Measurements from ENCODE around the gene WWOX. TPM values are rescaled to one million over a fixed set of nuclear protein-coding genes. Genes with fewer than 3 reads are reported as not detected.

The WWOX gene
- polyA plus RNA-seq, 1 donor (not counting 4 experiments of a cell fraction or from before 2014, with no cell fraction given): 5.1 TPM

GRCh38 chr16:78925083-78925767 is 825.8 kb downstream of the WWOX start:
- Histone ChIP-seq H3K9ac (ENCODE audit: control insufficient read depth, extremely low read depth, insufficient read depth, low read length) (no peak overlapping the region), H3K36me3 (ENCODE audit: control insufficient read depth in 2 of 2, extremely low read depth in 1 of 2, insufficient read depth in 2 of 2, low read length in 2 of 2) (no peaks in the 10 kb centered on the region), H3K4me1 (ENCODE audit: control insufficient read depth, extremely low read depth, insufficient read depth, low read length) (no peaks in the 10 kb centered on the region), H3K4me2 (ENCODE audit: control insufficient read depth, extremely low read depth, insufficient read depth, low read depth, low read length) (no peak overlapping the region), H3K9me1 (ENCODE audit: control insufficient read depth, extremely low read depth, insufficient read depth, low read length) (no peaks in the 10 kb centered on the region), H4K20me1 (ENCODE audit: control insufficient read depth, extremely low read depth, insufficient read depth, low read length) (no peaks in the 10 kb centered on the region), H3K79me2 (ENCODE audit: control insufficient read depth, insufficient read depth, low read length) (no peaks in the 10 kb centered on the region), H2AFZ (ENCODE audit: control insufficient read depth, low read length) (no peak overlapping the region), H3K27me3 (ENCODE audit: control insufficient read depth, extremely low read depth, insufficient read depth, low read length) (no peaks in the 10 kb centered on the region), H3K9me3 (ENCODE audit: control insufficient read depth, low read depth, low read length) (peaks cover 4% of the 10 kb centered on the region), H3K27ac (ENCODE audit: control insufficient read depth, insufficient read depth, low read length) (no peak overlapping the region), H3K4me3 (ENCODE audit: control insufficient read depth in 2 of 3, extremely low read depth in 1 of 3, insufficient read depth in 2 of 3, low read depth in 1 of 3, low read length in 3 of 3) (no peak overlapping the region)
- dilution Hi-C loops (cut with MboI; ENCODE audit: extremely low pct_ligation_motif_present, low sequenced_read_pairs): no loop called here
- DNase-seq (ENCODE audit: low read depth, low spot score) (no peak), FAIRE-seq (no peak)
- TF ChIP-seq EZH2 (IDR thresholded peaks at IDR 0.05; ENCODE audit: low read length): no peak
- TF ChIP-seq CTCF (optimal IDR thresholded peaks at IDR 0.05 in 1 of 3, IDR thresholded peaks at IDR 0.05 in 1 of 3, conservative IDR thresholded peaks at IDR 0.05 in 1 of 3; ENCODE audit: extremely low read depth in 1 of 3, insufficient read depth in 2 of 3, low read length in 3 of 3): peak; percentile 34 to 65 (median 55)

GRCh38 chr16:78926723-78927210 is 827.3 kb downstream of the WWOX start:
- Histone ChIP-seq H3K4me1 (ENCODE audit: control insufficient read depth, extremely low read depth, insufficient read depth, low read length) (no peaks in the 10 kb centered on the region), H3K36me3 (ENCODE audit: control insufficient read depth in 2 of 2, extremely low read depth in 1 of 2, insufficient read depth in 2 of 2, low read length in 2 of 2) (no peaks in the 10 kb centered on the region), H3K9ac (ENCODE audit: control insufficient read depth, extremely low read depth, insufficient read depth, low read length) (no peak overlapping the region), H3K27ac (ENCODE audit: control insufficient read depth, insufficient read depth, low read length) (no peak overlapping the region), H3K9me3 (ENCODE audit: control insufficient read depth, low read depth, low read length) (peaks cover under 1% of the 10 kb centered on the region), H3K4me2 (ENCODE audit: control insufficient read depth, extremely low read depth, insufficient read depth, low read depth, low read length) (no peak overlapping the region), H3K27me3 (ENCODE audit: control insufficient read depth, extremely low read depth, insufficient read depth, low read length) (no peaks in the 10 kb centered on the region), H2AFZ (ENCODE audit: control insufficient read depth, low read length) (no peak overlapping the region), H4K20me1 (ENCODE audit: control insufficient read depth, extremely low read depth, insufficient read depth, low read length) (no peaks in the 10 kb centered on the region), H3K9me1 (ENCODE audit: control insufficient read depth, extremely low read depth, insufficient read depth, low read length) (no peaks in the 10 kb centered on the region), H3K4me3 (ENCODE audit: control insufficient read depth in 2 of 3, extremely low read depth in 1 of 3, insufficient read depth in 2 of 3, low read depth in 1 of 3, low read length in 3 of 3) (no peak overlapping the region), H3K79me2 (ENCODE audit: control insufficient read depth, insufficient read depth, low read length) (no peaks in the 10 kb centered on the region)
- TF ChIP-seq EZH2 (IDR thresholded peaks at IDR 0.05; ENCODE audit: low read length) (no peak), CTCF (optimal IDR thresholded peaks at IDR 0.05 in 1 of 3, IDR thresholded peaks at IDR 0.05 in 1 of 3, conservative IDR thresholded peaks at IDR 0.05 in 1 of 3; ENCODE audit: extremely low read depth in 1 of 3, insufficient read depth in 2 of 3, low read length in 3 of 3) (no peak)
- FAIRE-seq (no peak), DNase-seq (ENCODE audit: low read depth, low spot score) (no peak)
- dilution Hi-C loops (cut with MboI; ENCODE audit: extremely low pct_ligation_motif_present, low sequenced_read_pairs): no loop called here

All from keratinocyte (primary cell).